ENCODE measurements around the gene SLC38A9.
"Not testable (repeated sequence)": the region's sequence is repeated elsewhere in the genome, so short reads cannot be mapped to it uniquely, and the experiment has no call there.

Gene SLC38A9

DNA sequence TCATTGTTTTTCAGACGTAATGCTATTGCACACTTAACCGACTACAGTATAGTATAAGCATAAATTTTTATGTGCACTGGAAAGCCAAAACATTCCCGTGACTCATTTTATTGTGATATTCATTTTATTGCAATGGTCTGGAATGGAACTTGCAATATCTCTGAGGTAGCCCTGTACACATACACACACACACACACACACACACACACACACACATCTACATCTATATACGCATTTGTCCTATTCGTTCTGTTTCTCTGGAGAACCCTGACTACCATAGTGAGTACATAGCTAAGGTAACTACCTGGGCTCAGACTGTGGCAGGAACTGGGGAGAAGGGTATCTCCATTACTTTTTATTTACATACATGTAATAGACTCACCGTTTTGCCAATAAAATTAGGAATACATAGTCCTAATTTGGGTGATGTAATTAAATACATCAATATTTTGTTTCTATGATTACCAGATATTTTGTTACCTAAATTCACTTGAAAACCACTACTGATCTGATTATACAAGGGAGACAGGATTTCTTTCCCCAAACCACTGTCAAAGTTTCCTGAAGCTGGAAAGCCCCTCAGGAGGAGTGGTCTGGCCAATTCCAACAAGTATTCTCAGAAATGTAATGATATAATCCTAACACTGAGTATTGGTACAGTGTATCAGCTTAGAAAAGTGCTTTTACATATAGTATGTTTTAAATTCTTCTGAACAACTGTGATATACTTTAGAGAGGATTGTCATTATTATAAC lies 103.4 kb downstream of the SLC38A9 start:
- no peak for DNase-seq

- not testable (repeated sequence) for DNase-seq
These were observed 104.8 kb downstream of the SLC38A9 start for GRCh38 chr5:55607309-55607708.

- DNase-seq: no peak
These were observed 107.5 kb downstream of the SLC38A9 start for GRCh38 chr5:55604611-55605067.

DNA sequence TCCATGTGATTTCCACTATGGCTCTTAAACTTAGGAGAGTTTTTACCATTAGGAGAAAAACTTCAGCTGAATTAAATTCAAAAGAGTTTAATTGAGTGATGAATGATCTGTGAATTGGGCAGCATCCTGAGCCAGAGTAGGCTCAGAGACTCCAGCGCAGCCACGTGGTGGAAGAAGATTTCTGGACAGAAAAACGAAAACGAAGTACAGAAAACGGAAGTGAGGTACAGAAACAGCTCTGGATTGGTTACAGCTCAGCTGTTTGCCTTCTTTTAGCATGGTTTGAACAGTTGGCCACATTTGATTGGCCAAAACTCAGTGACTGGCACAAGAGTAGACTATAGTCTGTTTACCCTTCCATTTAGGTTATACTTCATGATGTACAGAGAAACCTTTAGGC lies 108.2 kb downstream of the SLC38A9 start:
- DNase-seq: no peak

DNA sequence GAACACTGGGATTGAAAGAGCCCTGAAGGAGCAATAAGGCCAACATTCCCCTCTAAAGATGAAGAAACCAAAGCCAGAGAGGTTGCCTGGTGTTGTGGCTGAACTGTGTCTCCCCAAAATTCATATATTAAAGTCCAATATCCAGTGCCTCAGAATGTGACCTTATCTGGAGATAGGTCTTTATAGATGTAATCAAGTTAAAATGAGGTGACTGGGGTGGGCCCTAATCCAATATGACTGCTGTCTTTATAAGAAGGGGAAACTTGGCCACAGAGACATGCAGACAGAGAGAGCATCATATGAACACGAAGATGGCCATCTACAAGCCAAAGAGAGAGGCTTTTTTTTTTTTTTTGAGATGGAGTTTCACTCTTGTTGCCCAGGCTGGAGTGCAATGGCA lies 110.5 kb downstream of the SLC38A9 start:
- DNase-seq: no peak

DNA sequence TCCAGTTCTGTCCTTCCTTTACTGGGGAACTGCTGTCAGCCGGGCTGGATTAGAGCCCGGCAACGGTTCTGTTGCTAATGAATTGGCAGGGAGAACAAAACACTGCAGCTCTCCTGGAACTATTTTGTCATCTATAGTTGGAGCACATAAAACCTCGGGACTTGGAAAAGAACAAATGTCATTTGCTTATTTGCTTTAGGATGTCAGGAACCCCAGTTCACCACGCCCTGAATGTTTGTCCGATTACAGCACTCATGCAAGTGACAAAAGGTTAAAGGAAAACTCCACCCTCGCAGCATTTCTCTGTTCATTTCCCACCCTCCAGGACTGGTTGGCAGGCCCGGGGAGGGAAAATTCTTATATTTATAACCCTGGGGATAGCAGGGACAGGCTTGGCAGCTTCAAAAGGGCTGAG lies 110.9 kb downstream of the SLC38A9 start:
- DNase-seq: peak in 1 of 6 experiments; percentile 15

- DNase-seq: peak in 3 of 6 experiments; percentile 14 to 41 (median 30)
These were observed 111.5 kb downstream of the SLC38A9 start for GRCh38 chr5:55600497-55601203.

DNA sequence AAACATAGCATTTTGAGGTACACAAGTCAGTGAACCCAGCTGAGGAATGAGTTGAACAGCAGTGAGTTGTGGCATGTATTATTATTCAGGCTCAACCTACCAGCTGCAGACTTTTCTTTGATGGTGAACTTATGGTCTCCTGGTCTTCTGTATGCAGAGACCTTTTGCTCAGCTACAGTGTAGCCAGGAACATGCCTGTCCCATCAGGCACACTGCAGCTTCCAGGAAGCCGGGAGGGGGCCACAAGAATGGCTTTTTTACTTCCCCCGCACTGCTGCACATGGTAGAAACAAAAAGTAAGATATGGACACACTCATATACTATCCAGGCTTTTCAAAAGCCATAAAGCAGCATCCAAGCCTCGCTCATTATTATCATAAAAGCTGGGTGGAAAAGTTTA lies 112.0 kb downstream of the SLC38A9 start:
- DNase-seq: no peak

- DNase-seq: no peak
These were observed 112.7 kb downstream of the SLC38A9 start for GRCh38 chr5:55599148-55600050.

DNA sequence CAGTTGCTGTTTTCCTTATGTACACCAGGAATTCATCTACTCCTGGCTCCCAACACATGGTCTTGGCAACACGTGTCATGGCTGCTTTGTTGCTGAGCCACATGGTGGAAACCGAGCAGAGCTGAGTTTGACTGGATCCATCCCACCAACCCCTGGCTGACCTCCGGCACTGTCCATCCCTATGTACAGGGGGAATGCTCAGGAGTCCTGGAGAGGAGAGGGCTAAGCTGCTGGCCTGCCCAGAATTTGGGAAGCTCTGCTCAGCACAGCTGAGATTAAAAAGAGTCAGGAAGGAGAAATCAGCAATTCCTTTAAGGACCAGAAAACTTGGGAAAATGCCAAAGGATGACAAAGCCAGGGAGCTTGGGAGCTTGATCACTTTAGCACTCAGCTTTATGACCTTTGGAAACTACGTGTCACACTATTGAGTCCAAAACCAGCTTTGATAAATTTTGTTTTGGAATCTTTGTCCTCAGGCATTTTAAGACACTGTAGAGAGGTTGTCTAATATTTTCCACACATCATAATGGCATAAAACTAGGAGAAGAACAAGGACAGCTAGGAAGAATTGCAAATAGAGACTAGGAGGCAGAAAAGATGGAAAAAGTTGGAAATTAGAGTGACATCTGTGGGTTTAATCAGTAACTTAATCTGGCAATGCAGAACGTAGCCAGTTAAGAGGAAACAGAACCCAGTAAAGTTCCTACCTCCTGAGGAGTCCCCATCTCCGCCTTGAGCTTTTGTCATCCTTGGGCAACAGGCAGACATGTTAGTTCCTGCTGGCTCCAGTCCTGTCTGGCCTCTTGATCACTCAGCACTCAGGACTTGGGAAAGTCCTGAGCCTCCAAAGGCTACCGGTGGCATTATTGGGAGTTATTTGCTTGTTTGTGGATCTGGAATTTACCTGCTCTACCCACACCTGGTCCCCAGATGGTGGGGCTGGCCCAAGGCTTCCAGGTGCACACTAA lies 114.8 kb downstream of the SLC38A9 start:
- no peak for DNase-seq

- DNase-seq: no peak
These were observed 117.5 kb downstream of the SLC38A9 start for GRCh38 chr5:55594671-55595070.

DNA sequence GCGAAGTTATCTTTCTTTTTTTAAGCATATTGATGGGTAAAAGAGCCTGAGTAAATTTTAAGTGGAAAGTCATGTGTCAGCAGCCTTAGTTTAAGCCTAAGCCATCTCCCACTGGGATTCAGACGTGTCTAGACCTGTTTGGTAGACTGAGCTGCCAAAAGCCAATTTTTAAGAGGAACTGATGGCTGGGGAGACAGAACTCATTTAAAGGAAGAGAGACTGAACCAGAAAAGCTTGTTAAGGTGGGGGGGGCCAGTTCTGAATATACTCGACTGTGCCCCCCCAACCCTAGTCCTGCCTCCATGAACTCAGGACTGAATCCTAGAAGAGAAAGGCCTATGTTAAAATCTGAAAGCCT lies 119.0 kb downstream of the SLC38A9 start:
- DNase-seq: no peak

GRCh38 chr5:55592388-55593114 lies 119.6 kb downstream of the SLC38A9 start:
- DNase-seq: no peak

GRCh38 chr5:55591686-55592085 lies 120.4 kb downstream of the SLC38A9 start:
- no peak for DNase-seq

DNA sequence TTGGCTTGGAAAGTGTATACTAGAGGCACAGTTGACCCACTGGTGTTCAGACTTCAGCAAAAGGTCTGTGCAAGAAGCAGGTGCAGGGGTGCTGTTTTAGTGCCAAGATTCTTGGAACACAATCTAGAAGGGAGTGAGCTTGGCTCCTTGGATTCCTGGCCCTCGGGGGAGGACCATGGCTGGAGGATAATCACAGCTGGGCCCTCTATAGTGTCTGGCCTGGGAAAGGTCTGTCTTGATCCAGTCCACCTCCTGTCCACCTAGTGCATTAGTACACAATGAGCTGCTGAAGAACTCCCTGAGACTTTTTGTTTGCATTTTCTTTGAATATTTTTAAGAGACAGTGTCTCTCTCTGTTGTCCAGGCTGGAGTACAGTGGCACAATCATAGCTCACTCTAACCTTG lies 126.9 kb downstream of the SLC38A9 start:
- no peak for DNase-seq

DNA sequence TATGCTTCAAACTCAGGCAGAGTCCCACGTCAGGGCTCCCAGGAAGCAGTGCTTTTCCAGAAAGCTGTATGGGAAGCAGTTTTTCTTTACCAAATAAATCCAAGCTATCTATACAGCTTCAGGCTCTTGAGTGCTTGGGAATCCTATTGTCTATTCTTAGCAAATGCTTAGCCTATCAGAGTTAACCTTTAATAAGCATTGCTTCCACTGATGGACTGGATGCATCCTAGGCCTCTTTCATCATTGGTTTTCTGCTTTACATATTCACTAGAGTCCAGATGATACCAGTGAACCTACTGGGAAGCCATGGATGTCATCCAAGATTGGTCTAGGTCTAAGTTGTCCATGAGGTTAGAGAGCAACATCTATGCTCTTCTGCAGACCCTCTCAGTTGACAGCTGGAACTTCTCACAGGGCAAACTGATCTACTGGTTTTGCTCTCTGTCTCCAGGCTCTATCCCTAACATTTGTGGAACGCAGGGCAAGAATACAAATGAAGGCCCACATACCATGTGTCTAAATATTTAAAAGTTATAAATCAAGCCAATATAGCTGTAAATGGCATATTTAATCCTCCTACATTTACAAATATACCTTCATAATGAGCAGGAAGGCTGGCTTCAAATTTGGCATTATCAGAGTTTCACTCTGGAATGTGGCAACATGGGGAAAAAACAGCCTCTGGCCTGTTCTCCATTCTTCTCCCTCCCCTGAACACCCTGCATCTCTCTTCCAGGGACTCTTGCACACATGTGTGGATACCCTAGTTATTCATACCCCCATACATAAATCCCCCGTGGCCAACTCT lies 127.5 kb downstream of the SLC38A9 start:
- no peak for DNase-seq

GRCh38 chr5:55583578-55583977 lies 128.5 kb downstream of the SLC38A9 start:
- no peak for DNase-seq

DNA sequence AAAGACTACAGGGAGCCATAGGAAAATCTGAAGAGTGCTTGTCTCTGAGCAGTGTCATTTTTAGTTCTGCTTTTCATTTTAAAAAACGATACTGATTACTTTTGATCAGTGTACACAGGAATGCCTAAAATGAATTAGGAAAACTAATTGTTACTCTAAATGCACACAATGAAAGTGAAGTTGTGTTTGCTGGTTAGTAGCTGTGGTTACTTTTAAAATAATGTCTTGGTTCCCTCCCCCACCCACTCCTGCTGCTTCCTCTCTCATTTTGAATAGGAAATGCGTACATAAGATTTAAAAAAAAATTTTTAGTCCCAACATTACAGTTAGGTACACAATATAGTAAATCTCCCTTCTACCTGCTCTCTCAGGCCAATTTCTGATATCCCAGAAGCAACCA lies 129.9 kb downstream of the SLC38A9 start:
- peak in 3 of 6 experiments; percentile 18 to 47 (median 34) for DNase-seq

GRCh38 chr5:55580042-55580441 lies 132.1 kb downstream of the SLC38A9 start:
- no peak for DNase-seq

GRCh38 chr5:55578771-55579170 lies 133.4 kb downstream of the SLC38A9 start:
- no peak for DNase-seq

All from stimulated activated naive CD4-positive, alpha-beta T cell (primary cell).